HG02943 (cell line): ENCODE measurements around the gene DDX41.
"Not testable (repeated sequence)": the region's sequence is repeated elsewhere in the genome, so short reads cannot be mapped to it uniquely, and the experiment has no call there.

Experiments
- ATAC-seq: cut with Tn5 transposase; IDR thresholded peaks from one replicate; pipeline ENCODE4 v1.9.1; 2021; ENCODE audit warnings: mild to moderate bottlenecking, low read depth, moderate library complexity; ENCODE audit not compliant: unreplicated experiment

DDX41 gene

DNA sequence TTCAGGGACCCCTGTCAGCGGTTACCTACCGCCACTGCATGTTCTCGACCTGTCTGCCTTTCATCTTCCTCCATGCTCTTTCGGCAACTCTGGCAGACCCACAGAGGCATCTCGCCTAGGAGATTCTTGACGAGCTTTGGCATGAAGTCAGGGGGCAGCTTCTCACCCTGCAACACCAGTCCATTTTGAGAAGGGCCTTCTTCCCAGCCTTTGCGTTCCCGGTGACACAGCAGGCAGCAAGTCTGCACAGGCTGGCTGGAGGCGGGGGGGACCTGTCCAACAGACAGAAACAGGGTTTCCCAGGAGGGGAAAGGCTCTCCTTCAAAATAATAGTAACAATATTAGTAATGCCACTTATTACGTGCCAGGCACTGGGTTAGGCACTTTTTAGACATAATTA is 22.1 kb upstream of the DDX41 start:
- ATAC-seq = no peak

- ATAC-seq = no peak
Measured at GRCh38 chr5:177537389-177538361, 20.9 kb upstream of the DDX41 start.

GRCh38 chr5:177536386-177536785 is 19.6 kb upstream of the DDX41 start:
- ATAC-seq = no peak

DNA sequence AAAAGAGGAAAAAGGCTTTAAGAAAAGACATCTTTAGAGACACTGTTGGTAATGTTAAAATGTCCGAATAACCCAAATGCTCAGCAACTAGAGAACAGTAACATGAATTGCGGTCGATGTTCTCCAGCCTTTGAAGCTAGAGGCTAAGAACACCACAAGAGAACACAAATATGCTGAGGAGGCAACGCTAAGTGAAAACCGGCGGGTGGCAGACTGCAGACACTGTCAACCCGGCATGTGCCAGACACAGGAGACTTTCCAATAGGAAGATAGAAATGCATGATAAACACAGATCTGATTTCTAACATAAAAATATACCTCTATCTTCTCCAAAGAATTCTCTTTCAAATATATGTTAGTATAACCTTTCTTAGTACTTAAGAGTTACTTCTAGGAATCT is 18.4 kb upstream of the DDX41 start:
- no peak for ATAC-seq

- ATAC-seq = not testable (repeated sequence)
Measured at GRCh38 chr5:177534433-177534832, 17.7 kb upstream of the DDX41 start.

DNA sequence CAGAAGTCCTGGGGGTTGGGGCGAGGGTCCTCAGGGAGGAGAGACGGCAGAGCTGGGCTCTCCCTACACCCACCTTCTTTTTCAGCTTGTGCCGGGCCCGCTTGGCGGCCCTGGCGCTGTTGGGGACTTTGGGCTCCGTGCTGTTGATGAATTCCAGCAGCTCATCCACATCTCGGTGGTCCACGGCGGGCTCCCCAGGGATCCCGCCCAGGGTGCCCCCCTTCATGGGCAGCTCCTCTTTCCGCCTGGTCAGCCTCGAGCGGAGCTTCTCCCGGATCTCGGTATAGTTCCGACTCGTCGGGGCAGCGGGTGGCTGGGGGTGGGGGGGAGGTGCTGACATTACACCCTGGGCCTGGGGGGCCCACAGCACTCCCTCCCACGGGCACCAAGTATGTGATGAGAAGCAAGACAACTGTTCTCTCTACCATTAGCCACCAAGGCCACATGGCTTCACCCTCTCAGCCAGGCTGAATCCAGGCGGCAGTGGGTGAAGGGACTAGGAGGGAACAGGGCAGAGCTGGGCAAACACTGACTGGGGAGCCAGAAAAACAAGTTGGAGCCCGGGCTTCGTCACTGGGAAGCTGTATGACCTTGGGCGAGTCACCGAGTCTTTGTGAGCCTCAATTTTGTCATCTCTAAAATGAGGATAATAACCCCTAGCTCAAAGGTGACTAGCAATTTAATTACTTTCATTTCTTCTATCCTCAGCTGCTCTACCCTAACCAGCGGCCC is 14.6 kb upstream of the DDX41 start:
- ATAC-seq = no peak

- ATAC-seq = no peak
Measured at GRCh38 chr5:177530638-177531037, 13.9 kb upstream of the DDX41 start.

DNA sequence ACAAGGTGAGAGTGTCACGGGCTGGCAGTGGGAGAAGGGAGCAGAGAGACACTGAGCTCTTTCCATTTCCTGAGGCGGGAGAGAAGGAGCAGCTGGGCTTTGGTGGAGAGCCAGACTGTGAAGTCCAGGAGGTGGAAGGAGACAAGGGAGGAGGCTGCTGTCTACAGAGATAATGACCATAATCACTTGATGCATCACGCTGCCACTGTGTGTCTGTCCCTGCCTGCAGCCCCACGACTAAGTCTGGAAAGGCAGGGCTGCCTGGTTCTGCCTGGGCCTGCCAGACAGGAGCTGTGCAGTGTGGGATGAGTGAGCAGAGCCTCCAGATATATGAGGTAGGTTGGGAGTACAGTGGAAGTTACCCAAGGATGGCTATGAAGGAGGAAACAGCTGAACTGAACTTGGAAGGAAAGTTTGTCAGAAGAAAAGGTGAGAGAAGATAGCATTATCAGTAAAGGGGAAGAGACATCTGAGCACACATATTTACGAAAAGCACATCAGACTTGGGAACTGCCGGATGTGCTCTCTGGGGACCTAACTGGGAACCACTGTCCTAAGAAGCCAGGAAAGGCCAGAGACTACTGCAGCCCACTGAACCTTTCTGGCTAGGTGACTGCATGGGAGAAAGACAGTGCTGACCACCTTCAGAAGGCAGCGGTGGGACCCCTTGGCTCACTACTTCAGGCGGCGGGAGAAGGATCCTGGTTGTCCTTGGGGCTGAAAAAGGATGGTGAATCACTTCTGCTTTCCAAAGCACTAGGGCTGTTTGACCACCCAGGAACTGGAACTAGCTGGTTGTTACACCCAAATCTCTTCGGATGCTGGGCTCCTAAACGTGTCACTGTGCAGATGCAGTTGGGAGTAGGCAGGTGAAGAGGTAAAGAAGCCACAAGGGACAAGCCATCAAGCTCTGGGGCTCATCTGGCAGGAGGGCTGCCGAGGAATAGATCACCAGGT is 12.8 kb upstream of the DDX41 start:
- no peak for ATAC-seq

DNA sequence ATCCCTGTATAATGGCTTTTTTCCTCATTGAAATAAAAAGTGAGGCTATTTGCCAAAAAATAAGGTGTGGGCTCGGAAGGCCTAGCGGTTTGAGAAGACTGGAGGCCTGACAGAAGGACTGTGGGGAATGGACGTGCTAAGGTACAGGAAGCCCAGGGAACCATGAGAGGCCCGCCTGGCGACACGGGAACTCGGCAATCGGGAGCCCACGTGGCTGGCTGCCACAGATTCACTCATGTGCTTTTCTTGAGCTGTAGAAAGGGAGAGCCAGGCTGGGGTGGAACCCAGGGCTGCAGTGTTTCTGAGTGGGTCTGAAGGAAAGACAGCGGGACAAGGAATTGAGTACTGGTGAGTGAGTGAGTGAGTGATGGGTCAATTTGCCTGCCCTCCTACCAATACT is 11.9 kb upstream of the DDX41 start:
- no peak for ATAC-seq

GRCh38 chr5:177527595-177527994 is 10.8 kb upstream of the DDX41 start:
- ATAC-seq = no peak

GRCh38 chr5:177526791-177527190 is 10.0 kb upstream of the DDX41 start:
- no peak for ATAC-seq

- no peak for ATAC-seq
Measured at GRCh38 chr5:177526191-177526590, 9.4 kb upstream of the DDX41 start.

- no peak for ATAC-seq
Measured at GRCh38 chr5:177524941-177525655, 8.3 kb upstream of the DDX41 start.

DNA sequence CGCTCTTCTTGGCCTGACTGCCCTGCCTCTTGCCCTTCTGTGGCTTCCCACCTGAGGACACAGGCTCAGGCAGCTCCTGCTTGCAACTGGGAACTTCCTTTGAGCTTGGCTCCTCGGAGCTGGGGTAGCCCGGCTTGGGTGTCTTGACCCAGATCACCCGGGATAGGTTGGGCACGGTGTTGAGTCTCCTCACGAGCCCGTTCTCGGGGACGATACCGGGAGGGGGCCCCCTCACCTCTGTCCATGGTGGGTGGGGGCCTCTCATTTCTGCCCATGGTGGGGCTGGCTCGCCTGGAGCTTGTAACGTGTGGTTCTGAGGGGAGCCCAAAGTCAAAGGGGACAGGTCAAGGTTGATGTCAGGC is 7.8 kb upstream of the DDX41 start:
- ATAC-seq = no peak

- no peak for ATAC-seq
Measured at GRCh38 chr5:177523711-177524538, 7.2 kb upstream of the DDX41 start.

GRCh38 chr5:177520916-177521513 is 4.3 kb upstream of the DDX41 start:
- ATAC-seq = no peak

DNA sequence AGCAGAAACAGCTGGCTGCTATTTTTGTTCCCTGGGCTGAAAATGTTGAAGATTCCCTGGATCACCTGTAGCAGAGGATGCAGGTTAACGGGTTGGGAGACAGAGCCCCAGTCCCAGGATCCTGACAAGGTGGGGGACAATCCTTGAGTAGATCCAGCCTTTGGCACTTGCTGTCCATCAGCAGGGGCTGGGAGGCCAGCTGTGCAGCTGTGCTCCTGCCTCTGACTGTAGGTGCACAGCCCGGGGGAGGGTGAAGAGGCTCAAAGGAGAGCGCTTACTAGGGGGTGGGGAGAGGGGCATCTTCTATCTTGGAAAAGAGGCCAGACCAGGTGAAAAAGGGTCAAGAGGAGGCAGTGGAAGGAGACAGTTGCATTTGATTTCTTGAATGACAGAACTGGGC is 3.5 kb upstream of the DDX41 start:
- no peak for ATAC-seq

DNA sequence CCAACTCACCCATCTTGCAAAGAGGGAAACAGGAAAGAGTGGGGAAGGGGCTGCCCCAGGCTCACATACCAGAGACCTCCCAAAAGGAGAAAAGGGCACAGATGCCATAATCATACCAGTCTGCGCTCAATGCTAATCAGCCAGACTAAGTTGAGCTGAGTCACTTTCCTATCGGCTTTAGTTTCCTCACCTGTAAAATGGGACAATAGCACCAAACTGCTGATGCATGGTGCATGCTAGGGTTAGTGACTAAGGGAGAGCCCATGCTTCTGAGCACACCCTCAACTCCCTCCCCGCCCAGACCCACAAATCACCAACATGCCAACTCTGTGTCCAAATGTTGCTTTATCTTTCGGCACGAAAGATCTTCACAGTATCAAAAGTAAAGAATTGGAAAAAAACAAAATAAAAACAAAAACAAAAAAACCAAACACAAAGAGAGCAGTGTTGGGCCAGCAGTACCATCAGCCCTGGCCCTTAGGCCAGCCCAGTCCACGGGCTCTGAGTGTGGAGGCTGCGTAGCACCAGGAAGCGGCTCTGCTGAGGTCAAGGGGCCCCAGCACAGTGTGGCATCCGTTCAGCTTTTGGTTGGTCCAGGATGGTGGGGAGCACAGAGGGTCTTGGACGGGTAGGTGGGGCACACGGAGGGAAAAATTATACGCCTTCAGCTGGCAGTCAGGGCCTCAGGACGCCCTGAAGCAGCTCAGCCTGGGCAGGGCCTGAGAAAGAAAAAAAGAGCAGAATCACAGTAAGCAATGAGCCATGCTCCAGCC is 2.9 kb upstream of the DDX41 start:
- no peak for ATAC-seq
